GM21528 (cell line): Measurements from ENCODE around the gene C1QL2.

Source experiments
- ATAC-seq: cut with Tn5 transposase; IDR thresholded peaks from one replicate; pipeline ENCODE4 v1.9.1; 2021; ENCODE audit warnings: mild to moderate bottlenecking, moderate library complexity; ENCODE audit not compliant: unreplicated experiment, low FRiP score

Gene C1QL2

DNA sequence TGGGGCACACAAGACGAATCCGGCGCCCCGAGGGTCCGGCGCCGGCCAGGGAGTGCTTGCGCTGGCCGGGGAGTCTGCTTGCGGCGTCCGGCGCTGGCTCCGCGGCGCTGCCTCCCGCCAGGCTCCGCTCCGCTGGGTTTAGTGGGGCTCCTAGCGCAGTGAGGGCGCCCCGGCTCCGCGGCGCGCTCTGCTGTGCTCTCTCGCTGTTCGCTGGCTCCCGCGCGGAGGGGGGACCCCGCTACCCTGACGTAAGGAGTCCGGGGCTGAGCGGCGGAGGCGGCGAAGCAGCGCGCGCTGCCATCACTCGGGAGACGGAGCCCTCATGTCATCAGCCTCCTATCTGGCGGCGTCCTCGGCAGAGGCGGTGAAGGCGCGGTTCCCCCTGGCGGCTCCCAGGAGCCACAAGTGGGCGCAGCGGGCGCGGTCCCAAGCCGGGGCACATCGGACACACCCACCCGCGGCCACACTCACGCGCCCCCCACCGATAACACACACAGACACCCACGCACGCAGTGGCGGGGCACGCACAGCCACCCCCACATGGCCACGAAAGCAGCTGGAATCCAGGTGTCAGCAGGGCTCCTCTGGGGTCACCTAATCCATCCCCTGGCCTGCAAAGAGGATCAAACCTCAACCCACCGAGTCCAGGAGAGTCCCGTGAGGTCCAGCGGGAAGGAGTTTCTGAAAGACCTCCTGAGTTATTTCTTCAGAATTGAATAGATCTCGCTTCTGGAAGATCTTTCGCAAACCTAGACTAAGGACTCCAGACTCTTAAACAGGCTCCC, at the start of gene C1QL2:
Gene C1QL2, minus strand, starts transcription at position 189 of the 785 bp plus-strand sequence. CDS start 482 bp downstream, outside the sequence.
- no peak for ATAC-seq

DNA sequence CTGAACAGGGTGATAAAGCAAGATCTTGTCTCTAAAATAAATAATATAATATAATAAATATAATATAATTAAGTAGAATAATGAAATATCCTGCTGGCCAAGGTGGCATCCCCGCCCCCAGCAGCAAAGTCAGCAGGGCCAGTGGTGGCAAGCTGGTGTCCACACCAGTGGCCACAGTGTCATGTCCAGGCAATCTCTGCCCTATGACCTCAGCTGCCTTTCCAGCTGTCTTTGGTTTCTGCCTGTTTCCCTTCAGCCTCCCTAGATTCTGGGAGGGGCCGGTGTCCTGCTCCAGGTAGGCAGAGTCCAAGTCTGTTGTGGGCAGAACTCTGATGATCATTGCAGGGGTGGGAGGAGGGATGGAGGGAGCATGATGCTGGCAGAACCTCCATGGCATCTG, 48.9 kb upstream of the C1QL2 start:
- ATAC-seq, result no peak

GRCh38 chr2:119206201-119206600, 47.6 kb upstream of the C1QL2 start:
- no peak for ATAC-seq

- no peak for ATAC-seq
These were observed 46.6 kb upstream of the C1QL2 start for GRCh38 chr2:119205001-119205706.

DNA sequence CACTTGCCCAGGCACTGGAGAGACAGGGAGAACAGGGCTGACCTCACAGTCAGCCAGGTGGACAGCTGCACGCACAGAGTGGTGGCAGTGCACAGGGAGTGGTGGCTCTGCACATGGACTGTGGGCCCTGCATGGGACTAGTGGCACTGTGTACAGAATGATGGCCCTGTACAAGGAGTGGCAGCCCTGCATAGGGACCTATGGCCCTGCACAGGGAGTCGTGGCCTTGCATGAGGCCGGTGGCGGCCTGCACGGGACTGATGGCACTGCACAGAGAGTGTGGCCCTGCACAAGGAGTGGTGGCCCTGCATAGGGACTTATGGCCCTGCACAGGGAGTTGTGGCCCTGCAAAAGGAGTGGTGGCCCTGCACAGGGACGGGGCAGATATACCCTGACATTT, 46.0 kb upstream of the C1QL2 start:
- ATAC-seq, result no peak

DNA sequence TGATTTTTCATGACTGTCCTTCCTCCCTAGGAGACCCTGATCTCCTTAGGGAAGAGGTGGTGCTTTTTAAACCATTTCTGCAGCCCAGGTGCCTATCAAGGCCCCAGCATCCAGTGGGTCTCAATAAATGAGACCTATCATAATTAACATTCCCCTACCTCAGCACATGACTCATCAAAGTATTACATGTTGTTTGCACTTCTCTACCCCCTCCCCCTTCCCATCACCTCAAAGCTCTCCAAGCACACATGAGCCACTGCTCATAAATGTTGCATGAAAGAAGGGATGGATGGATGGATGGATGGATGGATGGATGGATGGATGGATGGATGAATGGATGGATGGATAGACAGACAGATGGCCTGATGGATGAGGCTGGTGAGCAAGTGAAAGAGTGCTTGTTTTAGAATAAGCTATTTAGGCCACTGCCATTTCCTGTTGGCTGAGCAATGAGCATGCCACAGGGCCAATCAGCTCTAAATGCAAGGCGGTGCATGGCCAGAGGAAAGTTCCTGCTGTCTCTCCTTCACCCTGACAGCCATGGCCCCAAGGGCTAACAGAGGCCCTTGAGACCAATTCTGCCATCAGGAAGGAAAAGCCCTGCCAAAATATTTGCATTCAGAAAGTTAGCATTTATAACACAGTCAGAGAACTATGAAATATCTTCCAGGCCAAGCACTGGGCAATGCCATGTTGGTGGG, 44.2 kb upstream of the C1QL2 start:
- ATAC-seq, result no peak

- no peak for ATAC-seq
These were observed 43.3 kb upstream of the C1QL2 start for GRCh38 chr2:119201815-119202214.

- no peak for ATAC-seq
These were observed 39.8 kb upstream of the C1QL2 start for GRCh38 chr2:119198240-119198840.

- ATAC-seq, result no peak
These were observed 39.1 kb upstream of the C1QL2 start for GRCh38 chr2:119197529-119198239.

GRCh38 chr2:119197126-119197405, 38.5 kb upstream of the C1QL2 start:
- ATAC-seq, result no peak

DNA sequence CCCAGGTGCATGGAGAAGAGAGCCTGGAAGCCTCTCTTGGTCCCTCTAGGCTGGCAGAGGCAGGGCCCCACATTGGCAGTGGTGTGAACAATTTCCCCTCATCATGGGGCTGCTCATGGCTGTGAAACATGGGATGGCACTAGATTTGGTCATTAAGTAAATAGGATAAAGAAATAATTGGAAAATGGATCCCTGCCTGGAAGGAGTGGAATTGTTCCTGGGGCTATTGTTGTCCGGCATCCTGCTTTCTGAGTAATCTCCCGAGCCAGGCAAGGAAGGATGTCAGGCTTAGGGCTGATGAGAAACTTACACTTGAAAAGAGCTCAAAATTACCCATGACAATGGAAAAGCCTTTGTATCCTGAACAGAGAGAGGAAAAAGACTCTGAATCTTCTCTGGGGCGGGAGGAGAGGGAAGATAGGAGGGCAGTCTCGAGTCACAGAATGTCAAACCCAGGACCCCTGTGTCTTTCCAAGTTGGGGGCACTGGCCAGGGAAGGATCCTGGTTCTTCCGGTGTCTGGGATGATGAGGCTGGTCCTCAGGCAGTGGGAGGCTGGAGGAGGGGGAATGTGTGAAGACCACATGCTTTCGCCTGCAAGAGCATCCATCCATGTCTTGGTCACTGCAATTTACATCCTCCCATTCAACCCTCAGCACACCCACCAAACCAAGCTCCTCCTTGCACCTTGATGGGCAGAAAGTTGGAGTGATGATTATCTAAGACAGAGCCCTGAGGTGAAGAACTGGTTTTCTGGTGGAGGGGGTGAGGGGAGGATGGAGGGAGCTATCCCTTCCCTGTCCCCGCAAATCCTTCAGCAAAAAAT, 38.0 kb upstream of the C1QL2 start:
- no peak for ATAC-seq

DNA sequence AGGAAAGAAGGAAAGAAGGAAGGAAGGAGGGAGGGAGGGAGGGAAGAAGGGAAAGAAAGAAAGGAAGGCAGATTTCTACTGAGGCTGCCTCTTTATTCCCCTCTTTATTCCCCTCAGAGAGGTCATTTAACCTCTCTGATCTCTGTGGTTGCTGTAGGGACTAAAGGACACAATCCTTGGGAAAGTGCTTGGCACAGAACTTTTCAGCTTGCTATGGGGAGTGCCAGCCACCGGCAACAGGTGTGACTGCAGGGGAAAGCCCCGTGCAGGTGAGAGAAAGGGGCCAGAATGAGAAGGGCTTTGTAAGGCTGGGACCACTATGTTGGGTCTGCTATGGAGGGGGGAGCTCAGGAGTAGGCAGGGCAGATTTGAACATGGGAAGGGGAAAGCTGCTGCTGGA, 37.3 kb upstream of the C1QL2 start:
- no peak for ATAC-seq

- no peak for ATAC-seq
These were observed 36.5 kb upstream of the C1QL2 start for GRCh38 chr2:119195001-119195400.

GRCh38 chr2:119192893-119193292, 34.3 kb upstream of the C1QL2 start:
- ATAC-seq, result no peak

DNA sequence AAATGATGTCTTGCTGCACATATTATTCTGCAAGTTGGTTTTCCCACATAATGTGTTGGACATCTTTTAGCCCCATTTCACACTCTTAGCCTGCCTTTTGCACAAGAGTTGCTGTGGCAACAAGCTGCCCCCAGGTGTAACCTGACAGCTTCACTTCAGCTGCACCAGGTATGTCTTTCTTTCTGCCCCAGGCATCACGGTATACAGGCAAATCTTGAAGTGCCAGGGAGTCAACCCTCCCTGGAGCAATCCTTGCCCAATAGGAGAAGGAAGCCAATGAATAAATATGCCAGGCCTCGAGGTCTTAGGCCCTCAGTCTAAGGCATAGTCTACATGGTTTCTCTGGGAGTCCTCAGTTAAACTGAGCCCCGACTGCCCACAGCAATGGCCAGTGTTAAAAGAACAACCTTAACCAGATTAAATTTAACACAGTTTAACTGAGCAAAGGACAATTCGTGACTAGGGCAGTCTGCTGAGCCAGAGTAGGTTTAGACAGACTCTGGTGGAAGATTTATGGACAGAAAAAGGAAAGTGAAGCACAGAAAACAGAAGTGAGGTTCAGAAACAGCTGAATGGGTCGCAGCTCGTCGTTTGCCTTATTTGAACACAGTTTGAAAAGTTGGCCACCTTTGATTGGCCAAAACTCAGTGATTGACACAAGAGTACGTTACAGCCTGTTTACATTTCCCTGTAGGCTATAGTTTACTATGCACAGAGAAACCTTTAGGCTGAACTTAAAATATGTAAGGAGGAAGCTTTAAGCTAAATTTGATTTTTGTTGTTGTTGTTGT, 32.0 kb upstream of the C1QL2 start:
- no peak for ATAC-seq

- no peak for ATAC-seq
These were observed 26.0 kb upstream of the C1QL2 start for GRCh38 chr2:119184512-119184911.

DNA sequence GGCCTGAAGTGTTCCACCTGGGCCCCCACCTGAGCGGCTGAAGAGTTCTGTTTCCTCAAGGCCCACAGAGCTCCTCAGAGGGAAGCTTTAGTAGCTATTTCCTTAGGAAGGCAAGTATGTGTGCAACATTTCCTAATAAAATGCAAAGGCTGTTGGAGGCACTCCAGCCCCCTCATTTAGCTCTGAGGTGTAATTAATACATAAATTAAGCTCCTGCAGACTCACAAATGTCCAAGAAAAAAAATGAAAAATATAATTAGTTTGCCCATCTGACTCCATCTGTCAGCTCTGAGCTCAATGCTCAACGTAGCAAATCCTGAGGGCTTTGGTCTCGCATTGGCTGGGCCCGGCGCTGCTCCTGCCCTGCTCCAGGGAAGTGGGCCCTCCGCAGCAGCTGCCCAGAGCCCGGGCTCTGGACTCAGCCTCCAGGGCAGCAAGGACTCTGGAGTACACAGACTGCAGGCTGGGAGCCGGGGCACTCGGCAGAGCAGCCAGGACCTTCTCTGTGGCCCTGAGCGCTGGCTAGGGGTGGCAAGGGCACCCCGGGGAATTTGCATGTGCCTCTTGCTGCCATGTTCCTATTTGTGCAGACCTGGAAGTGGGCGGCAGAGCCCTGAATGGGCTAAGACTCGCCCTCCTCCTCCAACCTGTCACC, 23.4 kb upstream of the C1QL2 start:
- no peak for ATAC-seq

- no peak for ATAC-seq
These were observed 22.8 kb upstream of the C1QL2 start for GRCh38 chr2:119181391-119181790.
